ENCODE measurements around the gene OR4N2. TPM values are rescaled to one million over a fixed set of nuclear protein-coding genes. Genes with fewer than 3 reads are reported as not detected.
"Not testable (repeated sequence)": the region's sequence is repeated elsewhere in the genome, so short reads cannot be mapped to it uniquely, and the experiment has no call there.

OR4N2 gene
- total RNA-seq, 4 donors from 2014 or later = not detected

GRCh38 chr14:19823178-19823577 is 19.6 kb downstream of the OR4N2 start:
- 48% methylated on average over 1 of the region's 1 CpG for WGBS
- Histone ChIP-seq H3K9me3 (peaks cover 14% of the 10 kb centered on the region), H3K27ac (no peak overlapping the region), H3K36me3 (no peaks in the 10 kb centered on the region), H3K27me3 (no peaks in the 10 kb centered on the region), H3K4me3 (no peak overlapping the region), H3K4me1 (no peaks in the 10 kb centered on the region)
- DNase-seq (ENCODE audit: low spot score in 2 of 2) = no peak
- TF ChIP-seq POLR2AphosphoS5 (IDR thresholded peaks at IDR 0.05) (no peak), POLR2A (IDR thresholded peaks at IDR 0.05) (no peak), EP300 (IDR thresholded peaks at IDR 0.05) (no peak)
- TF ChIP-seq, protein P1, sequence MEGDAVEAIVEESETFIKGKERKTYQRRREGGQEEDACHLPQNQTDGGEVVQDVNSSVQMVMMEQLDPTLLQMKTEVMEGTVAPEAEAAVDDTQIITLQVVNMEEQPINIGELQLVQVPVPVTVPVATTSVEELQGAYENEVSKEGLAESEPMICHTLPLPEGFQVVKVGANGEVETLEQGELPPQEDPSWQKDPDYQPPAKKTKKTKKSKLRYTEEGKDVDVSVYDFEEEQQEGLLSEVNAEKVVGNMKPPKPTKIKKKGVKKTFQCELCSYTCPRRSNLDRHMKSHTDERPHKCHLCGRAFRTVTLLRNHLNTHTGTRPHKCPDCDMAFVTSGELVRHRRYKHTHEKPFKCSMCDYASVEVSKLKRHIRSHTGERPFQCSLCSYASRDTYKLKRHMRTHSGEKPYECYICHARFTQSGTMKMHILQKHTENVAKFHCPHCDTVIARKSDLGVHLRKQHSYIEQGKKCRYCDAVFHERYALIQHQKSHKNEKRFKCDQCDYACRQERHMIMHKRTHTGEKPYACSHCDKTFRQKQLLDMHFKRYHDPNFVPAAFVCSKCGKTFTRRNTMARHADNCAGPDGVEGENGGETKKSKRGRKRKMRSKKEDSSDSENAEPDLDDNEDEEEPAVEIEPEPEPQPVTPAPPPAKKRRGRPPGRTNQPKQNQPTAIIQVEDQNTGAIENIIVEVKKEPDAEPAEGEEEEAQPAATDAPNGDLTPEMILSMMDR (IDR thresholded peaks at IDR 0.05) = no peak

- H3K9me3 ChIP-seq = peaks cover 14% of the 10 kb centered on the region
- H3K4me1 ChIP-seq = no peaks in the 10 kb centered on the region
- no peak for DNase-seq (ENCODE audit: low spot score in 2 of 2)
- no peak overlapping the region for H3K27ac ChIP-seq
- H3K4me3 ChIP-seq = no peak overlapping the region
- H3K36me3 ChIP-seq = no peaks in the 10 kb centered on the region
- H3K27me3 ChIP-seq = no peaks in the 10 kb centered on the region
- WGBS = 33% methylated on average over 1 of the region's 1 CpG
- TF ChIP-seq POLR2A (IDR thresholded peaks at IDR 0.05) = no peak
- TF ChIP-seq, protein P1 (IDR thresholded peaks at IDR 0.05) = no peak
Measured at GRCh38 chr14:19823765-19824164, 20.2 kb downstream of the OR4N2 start.

- H3K27me3 ChIP-seq; H3K27ac ChIP-seq; H3K36me3 ChIP-seq; H3K9me3 ChIP-seq; H3K4me3 ChIP-seq; DNase-seq (ENCODE audit: low spot score in 2 of 2); H3K4me1 ChIP-seq: not testable (repeated sequence)
- WGBS = 65% methylated on average over 12 of the region's 12 CpGs
Measured at GRCh38 chr14:19827626-19828244, 24.2 kb downstream of the OR4N2 start.

DNA sequence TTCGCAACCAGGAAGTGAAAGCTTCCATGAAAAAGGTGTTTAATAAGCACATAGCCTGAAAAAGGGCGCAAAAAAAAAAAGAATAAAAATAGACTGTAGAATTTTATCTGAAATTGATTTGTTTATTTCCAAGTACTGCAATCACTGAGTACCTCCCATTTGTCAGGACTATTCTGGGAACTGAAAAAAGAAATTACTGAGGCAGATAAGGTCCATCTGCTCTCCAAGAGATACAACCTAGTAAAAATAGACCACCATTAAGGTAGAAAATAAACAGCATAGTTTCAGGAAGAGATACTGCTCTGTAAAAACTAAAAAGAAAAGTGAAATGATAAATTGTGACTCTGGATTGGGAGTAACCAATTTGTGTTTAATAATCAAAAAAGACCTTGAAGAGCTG is 24.7 kb downstream of the OR4N2 start:
- H3K36me3 ChIP-seq = no peaks in the 10 kb centered on the region
- TF ChIP-seq POLR2AphosphoS5 (IDR thresholded peaks at IDR 0.05) (no peak), POLR2A (IDR thresholded peaks at IDR 0.05) (no peak), EP300 (IDR thresholded peaks at IDR 0.05) (no peak)
- TF ChIP-seq, protein P1 (IDR thresholded peaks at IDR 0.05) = no peak
- no peak for DNase-seq (ENCODE audit: low spot score in 2 of 2)
- peaks cover 5% of the 10 kb centered on the region for H3K9me3 ChIP-seq
- no peak overlapping the region for H3K4me3 ChIP-seq
- no peaks in the 10 kb centered on the region for H3K4me1 ChIP-seq
- H3K27ac ChIP-seq = no peak overlapping the region
- no peaks in the 10 kb centered on the region for H3K27me3 ChIP-seq
- WGBS = 84% methylated on average over 2 of the region's 2 CpGs

- not testable (repeated sequence) for DNase-seq (ENCODE audit: low spot score in 2 of 2)
Measured at GRCh38 chr14:19834203-19834848, 30.8 kb downstream of the OR4N2 start.

GRCh38 chr14:19838433-19838832 is 34.9 kb downstream of the OR4N2 start:
- H3K36me3 ChIP-seq = no peaks in the 10 kb centered on the region
- no peaks in the 10 kb centered on the region for H3K4me1 ChIP-seq
- H3K27me3 ChIP-seq = no peaks in the 10 kb centered on the region
- TF ChIP-seq POLR2AphosphoS5 (IDR thresholded peaks at IDR 0.05) = no peak
- H3K9me3 ChIP-seq = peaks cover 25% of the 10 kb centered on the region
- DNase-seq (ENCODE audit: low spot score in 2 of 2) = no peak
- H3K4me3 ChIP-seq = no peak overlapping the region
- H3K27ac ChIP-seq = no peak overlapping the region

More at GRCh38 chr14:19834203-19834848, 30.8 kb downstream of the OR4N2 start:
- not testable (repeated sequence) for H3K4me1 ChIP-seq, H3K27me3 ChIP-seq, H3K4me3 ChIP-seq, H3K36me3 ChIP-seq, H3K27ac ChIP-seq
- 71% methylated on average over 7 of the region's 8 CpGs for WGBS
- peaks cover 23% of the 10 kb centered on the region for H3K9me3 ChIP-seq

- no peak overlapping the region for H3K27ac ChIP-seq
- peaks cover 4% of the 10 kb centered on the region for H3K9me3 ChIP-seq
- H3K4me1 ChIP-seq = no peaks in the 10 kb centered on the region
- no peak for DNase-seq (ENCODE audit: low spot score in 2 of 2)
- H3K4me3 ChIP-seq = no peak overlapping the region
- no peaks in the 10 kb centered on the region for H3K27me3 ChIP-seq
- no peaks in the 10 kb centered on the region for H3K36me3 ChIP-seq
- TF ChIP-seq POLR2AphosphoS5 (IDR thresholded peaks at IDR 0.05) (no peak), EP300 (IDR thresholded peaks at IDR 0.05) (no peak), POLR2A (IDR thresholded peaks at IDR 0.05) (no peak)
- TF ChIP-seq, protein P1 (IDR thresholded peaks at IDR 0.05) = no peak
Measured at GRCh38 chr14:19851365-19851764, 47.8 kb downstream of the OR4N2 start.

DNA sequence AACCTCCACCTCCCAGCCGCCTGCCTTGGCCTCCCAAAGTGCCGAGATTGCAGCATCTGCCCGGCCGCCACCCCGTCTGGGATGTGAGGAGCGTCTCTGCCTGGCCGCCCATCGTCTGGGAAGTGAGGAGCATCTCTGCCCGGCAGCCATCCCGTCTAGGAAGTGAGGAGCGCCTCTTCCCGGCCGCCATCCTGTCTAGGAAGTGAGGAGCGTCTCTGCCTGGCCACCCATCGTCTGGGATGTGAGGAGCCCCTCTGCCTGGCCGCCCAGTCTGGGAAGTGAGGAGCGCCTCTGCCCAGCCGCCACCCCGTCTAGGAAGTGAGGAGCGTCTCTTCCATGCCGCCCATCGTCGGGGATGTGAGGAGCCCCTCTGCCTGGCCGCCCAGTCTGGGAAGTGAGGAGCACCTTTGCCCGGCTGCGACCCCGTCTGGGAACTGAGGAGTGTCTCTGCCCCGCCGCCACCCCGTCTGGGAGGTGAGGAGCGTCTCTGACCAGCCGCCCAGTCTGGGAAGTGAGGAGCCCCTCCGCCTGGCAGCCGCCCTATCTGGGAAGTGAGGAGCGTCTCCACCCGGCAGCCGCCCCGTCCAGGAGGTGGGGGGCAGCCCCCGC is 62.6 kb downstream of the OR4N2 start:
- not testable (repeated sequence) for H3K27ac ChIP-seq; H3K4me3 ChIP-seq; DNase-seq (ENCODE audit: low spot score in 2 of 2); H3K4me1 ChIP-seq; H3K36me3 ChIP-seq; H3K9me3 ChIP-seq; H3K27me3 ChIP-seq
- 98% methylated on average over 15 of the region's 39 CpGs for WGBS

Data from suprapubic skin (tissue), 4 donors.